Measurements from ENCODE around the gene ATXN10.
"Not testable (repeated sequence)": the region's sequence is repeated elsewhere in the genome, so short reads cannot be mapped to it uniquely, and the experiment has no call there.

The ATXN10 gene

DNA sequence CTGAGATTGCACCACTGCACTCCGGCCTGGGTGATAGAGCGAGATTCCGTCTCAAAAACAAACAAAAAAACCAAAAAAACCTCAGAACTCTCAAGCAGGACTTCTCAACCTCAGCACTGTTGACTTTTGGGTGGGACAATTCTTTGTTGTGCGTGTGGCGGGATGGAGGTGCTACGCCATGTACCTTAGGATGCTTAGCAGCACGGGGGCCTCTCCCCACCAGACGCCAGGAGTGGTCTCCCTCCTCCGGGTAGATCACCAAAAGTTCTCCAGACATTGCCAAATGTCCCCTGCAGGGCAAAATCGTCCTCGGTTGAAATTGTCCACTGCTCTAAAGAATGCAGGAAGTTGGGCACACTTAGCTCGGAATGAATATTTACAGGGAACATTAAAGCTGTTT, 26.9 kb upstream of the ATXN10 start:
- no peak for DNase-seq (ENCODE audit: low spot score)

DNA sequence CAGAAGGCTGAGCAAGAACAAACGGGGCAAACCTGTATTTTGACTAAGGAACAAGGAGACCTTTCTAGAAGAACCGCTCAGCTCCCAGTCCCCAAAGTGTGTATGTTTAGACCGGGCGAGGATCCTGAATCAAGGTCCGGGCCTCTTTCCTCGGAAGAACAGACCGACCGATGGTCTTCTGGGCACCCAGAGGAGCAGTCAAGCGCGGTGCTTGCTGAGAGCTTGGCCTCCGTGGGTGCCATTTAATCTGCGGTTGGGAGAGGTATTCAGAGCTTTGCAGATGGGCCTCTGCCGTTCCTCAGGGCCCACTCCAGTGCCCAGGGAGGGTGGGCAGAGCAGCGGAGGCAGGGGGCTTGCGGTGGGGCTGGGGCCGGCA, 26.5 kb upstream of the ATXN10 start:
- no peak for DNase-seq (ENCODE audit: low spot score)

DNA sequence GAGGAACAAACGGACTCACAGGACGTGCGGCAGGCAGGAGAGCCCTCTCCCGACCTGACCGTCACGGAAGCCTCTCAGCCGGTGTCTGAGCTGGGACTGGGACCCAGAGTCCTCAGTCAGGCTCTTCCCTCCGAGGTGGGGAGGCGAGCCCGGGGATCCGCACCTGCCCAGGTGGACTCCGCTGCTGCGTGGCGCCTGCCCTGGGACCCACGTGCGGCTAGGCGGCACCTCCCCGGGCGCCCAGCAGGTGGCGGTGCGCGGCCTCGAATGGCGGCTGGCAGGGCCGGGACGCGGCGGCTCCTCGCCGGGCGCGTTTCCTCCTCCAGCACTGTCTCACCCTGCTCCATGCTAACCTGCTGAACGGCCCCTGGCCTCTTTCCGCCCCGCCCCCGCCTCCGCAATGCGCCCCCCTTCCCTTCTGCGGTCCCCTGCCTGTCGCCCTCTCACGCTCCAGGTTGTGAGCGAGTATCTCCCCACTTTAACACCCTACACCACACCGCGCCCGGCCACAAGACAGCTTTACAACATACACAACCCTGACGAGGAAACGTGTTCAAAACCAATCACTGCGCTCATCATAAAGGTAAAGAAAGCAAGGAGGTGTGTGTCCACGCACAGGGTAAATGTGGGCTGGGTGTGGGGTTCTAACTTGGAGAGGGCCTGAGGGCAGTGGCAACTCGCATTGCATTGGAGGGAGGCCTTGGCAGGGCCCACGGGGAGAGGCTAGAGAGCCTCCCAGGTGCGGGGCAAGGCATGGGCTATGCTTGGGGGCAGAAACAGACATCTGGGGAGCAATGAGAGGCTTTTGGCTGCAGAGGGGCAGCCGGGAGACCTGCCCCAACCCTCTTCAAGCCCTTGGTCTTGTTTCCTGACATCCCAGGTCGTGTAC, 25.9 kb upstream of the ATXN10 start:
- peak; percentile 85 for DNase-seq (ENCODE audit: low spot score)

DNA sequence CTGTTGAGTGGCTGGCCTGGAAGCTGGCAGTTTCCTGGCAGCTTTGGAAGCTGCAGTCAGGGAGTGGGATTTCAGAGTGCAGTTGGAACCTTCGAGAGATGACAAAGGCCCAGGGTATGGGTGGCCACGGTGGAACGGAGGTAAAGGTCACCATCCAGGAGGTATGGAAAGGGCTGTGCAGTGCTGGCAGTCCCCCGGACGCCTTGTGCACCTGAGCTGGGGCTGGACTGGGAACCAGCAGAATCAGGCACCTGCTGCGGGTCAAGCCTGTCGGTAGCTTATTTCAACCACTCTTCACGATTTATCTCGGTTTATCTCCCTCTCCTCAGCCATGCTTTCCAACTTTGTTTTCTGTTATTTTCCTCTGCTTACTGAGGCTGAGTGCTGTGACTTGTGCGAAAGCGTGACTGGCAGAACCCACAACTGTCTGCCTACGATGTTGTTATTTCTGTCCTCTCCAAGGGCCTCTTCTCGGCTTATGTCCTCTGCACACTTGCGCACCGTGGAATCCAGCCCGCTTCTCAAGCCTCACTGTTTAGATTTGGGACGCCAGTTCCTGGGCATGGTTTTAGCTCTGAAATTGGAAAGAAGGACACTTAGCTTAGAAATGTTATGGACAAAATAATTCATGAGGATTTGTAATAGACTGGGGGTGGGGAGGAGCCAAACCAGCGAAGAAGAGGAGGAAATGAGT, 24.0 kb upstream of the ATXN10 start:
- DNase-seq (ENCODE audit: low spot score): no peak

DNA sequence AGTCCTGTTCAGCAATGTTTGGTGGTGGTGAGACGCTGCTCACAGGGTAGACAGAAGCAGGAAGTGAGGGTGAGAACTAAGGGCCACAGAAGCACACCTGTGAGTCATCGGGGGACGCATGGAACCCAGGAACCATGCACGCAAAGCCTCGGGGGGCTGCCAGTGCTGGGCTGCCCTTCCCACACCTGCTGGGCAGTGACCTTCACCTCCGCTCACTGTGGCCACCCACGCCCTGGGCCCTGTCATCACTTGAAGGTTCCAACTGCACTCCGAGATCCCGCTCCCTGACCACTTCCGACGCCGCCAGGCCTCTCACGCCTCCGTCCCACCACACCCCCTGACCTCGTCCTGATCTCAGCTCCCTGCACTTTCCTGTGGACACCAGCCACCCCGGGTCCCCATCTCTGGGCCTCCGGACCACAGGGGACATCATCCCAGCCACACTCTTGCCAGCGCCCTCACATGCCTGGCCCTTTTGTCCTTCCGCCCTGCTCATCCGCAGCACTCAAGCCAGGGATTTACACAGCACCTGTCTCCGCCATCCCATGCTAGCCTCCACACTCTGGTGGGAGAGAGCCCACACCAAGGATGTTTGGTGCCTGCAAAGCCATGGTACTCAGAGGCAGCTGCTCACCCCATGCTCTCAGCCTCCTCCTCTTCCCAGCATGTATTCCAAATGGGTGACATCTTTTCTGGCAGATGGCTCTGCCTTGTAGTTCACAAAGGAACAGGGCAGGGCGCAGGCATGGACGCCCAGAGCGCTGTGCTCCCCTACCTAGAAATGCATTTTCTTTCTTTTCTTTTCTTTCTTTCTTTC, 23.1 kb upstream of the ATXN10 start:
- DNase-seq (ENCODE audit: low spot score): no peak

DNA sequence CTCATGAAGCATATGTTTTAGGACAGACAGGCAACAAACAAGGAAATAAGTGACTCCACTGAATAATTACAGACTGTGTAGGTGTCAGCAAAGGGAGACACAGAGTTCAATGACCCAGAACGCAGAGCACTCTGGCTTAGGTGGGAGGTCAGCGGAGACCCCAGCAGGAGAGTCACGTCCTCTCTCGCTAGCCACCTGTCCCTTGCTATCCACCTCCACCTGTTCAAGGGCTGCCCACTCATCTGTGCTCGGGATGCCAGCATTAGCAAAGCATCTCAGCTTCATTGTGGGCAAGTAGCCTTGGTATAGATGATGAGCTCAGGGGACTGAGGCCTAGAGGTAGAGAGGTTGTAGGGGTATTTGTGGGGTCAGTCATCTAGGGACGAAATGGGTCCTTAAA, 21.8 kb upstream of the ATXN10 start:
- DNase-seq (ENCODE audit: low spot score): no peak

DNA sequence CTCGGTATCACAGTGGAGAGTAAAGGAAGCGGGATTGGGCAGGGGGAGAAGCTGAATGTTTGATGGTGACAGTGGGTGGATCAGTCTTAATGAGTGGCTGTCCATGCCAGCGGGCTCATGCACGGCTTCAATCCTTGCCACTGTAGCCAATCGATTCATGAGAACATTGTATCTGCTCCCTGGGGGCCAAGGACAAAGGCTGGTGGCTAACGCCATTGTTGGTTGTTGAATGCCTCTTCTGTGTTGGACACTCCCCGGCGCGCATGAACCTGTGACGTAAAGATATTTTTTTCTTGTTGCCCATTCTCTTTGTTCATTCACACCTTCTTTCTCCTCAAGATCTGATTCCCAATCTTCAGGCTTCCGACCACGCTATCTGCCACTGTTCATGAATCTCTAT, 20.9 kb upstream of the ATXN10 start:
- no peak for DNase-seq (ENCODE audit: low spot score)

DNA sequence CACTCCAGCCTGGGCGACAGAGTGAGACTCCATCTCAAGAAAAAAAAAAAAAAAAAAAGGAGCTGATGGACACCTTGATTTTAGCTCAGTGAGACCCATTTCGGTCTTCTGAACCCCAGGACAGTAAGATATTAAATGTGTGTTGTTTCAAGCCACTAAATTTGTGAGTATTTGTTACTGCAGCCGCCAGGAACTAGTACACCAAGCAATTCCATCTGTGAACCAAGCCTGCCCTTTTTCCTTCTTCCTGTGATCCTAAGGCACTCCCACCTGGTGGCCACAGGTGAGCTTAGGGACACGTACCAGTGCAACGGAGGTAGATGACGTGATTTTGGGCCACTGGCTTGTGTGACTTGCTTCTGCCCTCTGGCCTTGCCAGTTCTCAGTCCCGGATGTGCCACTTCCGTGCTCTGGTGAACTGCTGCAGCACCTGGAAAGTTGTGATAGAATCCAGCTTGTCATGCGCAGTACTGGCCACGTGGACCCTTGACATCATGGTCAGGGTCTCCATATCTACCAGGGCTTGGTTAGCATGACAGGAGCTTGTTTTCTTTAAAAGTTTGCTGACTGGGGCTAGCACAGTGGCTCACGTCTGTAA, 19.6 kb upstream of the ATXN10 start:
- DNase-seq (ENCODE audit: low spot score): no peak

DNA sequence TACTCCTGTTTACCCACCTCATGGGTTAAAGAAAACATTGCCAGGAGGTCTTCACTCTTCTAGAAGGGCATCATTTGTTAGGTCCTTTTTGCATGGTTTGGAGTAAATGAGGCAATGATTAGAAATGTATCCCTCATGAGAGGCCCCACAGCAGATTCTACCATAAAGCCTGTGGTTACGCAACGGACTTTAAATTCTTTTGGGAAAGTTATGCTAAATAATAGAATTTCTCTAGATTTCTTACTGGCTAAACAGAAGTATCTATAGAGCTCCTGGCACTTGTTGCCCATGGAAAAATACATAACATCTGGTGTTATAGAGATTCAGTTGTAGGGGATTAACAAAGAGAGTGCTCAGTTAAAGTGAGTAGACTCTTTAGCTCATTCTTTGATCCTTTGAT, 15.1 kb upstream of the ATXN10 start:
- DNase-seq (ENCODE audit: low spot score): no peak

DNA sequence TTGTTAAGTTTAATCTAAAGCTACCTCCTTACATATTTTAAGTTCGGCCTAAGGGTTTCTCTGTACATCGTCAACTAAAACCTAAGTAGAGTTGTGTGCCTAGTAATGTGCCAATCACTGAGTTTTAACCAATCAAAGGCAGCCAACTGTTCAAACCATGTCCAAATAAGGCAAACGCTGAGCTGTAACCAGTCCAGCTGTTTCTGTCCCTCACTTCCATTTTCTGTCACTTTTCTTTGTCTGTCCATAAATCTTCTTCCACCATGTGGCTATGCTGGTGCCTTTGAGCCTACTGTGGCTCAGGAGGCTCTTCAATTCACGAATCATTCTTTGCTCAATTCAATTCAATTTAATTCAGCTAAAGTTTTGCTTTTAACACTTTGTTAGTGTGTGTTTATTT, 13.9 kb upstream of the ATXN10 start:
- DNase-seq (ENCODE audit: low spot score): no peak

DNA sequence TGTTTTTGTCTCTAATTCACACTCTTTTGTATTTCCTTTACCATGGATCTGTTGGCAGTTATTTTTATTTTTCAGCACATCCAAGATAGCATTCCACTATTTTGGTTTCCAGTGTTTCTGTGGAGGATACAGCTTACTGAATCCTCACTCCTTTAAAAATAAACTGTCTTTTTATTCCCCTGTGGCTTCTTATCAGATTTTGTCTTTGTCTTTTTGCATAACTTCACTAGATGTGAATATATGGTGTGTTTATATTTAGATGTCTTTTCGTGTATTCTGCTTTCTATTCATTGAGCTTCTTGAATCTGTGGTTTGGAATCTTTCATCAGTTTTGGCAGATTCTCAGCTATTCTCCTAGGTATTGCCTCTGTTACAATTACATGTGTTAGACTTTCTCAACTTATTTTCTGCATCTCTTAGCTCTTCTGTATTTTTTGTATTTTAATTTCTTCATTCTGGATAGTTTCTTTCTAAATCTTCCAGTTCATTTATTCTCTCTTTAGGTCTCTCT, 7.4 kb upstream of the ATXN10 start:
- DNase-seq (ENCODE audit: low spot score): no peak

DNA sequence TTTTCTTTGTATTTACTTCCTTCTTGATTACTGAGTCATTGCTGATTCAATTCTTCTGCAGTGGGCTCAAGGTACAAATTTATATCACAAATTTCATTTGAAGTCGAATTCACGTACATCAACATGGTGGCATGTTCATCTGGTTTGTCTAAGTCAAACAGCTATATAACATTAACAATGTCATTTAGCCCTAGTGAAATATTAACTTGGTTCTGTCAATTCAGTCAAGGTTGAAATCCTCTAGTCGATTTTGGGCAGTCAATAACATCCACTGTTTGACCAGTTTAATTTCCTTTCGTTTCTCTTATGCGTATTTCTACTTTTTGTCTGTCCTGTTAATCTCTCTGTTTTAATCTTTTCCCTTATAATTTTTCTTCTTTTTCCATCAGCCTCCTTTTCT, 4.1 kb upstream of the ATXN10 start:
- no peak for DNase-seq (ENCODE audit: low spot score)

DNA sequence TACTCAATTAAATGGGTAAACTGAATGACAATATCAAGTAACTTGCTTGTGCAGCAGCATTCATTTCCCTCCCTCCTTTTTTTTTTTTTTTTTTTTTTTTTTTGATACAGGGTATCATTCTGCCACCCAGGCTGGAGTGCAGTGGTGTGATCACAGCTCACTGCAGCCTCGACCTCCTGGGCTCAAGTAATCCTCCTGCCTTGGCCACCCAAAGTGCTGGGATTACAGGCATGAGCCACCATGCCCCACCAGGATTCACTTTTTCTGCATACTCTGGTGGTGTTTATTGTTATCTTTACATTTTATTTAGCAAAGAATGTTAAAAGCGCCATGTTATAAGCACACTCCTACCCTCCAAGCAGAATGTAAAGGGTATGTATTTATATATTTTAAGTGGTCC, 1.3 kb upstream of the ATXN10 start:
- not testable (repeated sequence) for DNase-seq (ENCODE audit: low spot score)

DNA sequence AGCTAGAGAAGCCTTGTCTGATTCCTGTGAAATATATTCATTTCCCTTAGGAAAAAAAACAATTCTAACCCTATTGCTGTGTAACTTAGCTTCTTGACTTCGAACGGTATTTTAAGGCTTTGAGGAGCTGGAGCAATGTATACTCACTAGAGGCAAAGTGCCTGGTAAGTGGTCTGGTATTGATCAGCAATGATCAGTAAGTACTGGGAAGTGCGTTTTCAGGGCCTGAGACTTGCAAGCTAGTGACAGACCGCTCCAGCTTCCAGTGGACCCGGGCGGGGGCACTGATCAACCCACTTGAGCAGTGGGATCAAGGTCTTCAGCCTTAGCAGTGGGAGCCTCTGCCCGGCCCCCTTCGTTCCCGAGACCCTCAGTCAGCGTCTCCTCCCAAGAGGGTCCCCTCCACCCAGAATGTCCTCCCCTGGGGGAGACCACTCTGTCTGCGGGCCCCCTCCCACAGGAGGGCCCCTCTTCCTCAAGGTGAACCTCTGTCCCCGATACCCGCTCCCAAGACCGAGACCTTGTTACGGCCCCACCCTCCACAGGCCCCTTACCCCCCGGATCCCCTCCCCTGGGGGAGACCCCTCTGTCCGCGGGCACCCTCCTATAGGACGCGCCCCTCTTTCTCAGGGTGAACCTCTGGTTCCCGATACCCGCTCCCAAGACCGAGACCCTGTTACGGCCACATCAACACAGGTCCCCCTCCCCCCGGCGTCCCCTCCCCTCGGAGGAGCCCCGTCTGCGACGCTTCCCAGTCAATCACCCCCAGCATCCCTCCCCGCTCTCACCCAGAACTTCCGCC, 452 bp upstream of the ATXN10 start:
- peak; percentile 82 for DNase-seq (ENCODE audit: low spot score)

DNA sequence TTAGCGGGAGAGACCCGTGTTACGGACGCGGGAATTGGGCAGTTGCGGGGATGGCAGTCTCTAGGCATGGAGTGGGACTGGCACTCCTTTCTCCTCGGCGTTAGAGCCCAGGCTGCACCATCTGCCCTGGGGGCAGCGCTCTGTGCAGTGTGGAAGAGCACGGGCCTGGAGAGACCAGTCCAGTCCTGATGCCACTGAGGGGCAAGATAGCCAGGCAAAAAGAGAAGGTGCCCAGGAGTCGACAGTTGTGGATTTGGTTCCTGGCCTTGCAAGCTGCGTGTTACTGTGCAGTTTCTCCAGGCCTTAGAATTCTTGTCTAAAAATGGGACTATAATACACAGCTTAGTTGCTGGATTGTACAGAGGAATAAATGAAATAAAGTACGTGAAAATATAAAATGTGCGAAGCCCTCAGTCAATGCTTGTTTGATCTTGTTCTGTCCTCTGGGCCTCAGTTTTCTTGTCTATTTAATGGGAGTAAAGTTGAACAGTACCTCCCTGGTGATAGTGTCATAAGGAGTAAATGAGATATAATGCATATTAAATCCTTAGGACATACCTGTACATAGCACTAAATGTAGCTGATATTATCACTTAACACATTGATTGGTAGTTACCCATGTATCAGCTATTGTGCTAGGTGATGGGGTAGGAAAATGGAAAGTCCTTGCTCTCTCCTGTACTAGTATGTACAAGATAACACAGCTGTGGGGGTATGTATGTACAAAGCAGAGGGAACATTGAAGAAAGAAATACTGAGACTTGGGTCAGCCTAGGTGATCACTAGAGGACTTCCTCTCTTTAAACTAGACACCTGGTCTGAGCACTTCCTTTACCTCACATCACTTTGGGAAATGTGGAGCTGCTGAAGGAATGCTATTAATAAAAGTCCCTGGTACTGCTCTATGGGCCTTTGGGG, 1.2 kb downstream of the ATXN10 start:
- no peak for DNase-seq (ENCODE audit: low spot score)

DNA sequence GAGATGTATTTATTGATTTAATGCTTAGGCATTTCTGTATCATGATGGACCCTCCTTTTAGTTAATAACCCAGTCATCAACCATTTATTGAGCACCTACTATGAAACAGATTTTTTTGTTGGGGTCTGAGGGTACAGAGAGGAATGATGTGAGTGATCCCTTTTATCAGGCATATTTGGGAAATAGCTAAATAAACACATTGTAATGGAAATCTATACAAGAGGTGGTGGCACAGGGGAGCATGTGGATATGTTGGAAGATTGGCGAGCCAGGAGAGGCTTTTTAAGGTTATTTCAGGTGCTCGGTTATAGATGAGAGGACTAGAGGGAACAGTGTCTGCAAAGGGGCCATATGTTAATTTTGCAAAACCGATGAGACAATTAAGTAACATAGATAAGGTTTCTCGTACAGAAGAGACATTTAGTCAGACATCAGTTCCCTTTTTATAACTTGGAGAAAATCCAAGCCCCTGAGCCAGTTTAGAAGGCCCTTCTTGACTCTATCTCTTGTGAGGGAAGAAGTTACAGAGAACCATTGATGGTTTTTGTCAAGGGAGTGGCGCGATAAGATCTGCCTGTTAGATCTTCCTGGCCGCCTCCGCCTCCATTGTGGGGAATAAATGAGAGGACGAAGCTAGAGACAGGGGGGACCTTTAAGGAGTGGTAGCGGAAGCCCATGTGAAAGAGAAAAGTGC, 2.0 kb downstream of the ATXN10 start:
- DNase-seq (ENCODE audit: low spot score): no peak

DNA sequence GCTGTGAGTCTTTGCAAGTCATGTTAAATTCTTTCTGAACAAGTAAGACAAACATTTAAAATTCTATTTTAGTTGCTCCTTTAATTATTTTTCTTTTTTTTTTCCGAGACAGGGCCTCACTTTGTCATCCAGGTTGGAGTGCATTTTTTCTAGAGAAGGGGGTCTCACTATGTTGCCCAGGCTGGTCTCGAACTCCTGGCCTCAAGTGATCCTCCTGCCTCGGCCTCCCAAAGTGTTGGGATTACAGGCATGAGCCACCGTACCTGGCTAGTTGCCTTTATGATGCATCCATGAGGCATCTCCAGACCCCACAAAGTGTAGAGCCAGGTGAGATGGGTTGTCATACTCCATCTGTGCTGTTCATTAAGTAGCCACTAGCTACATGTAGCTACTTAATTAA, 4.4 kb downstream of the ATXN10 start:
- DNase-seq (ENCODE audit: low spot score): no peak

DNA sequence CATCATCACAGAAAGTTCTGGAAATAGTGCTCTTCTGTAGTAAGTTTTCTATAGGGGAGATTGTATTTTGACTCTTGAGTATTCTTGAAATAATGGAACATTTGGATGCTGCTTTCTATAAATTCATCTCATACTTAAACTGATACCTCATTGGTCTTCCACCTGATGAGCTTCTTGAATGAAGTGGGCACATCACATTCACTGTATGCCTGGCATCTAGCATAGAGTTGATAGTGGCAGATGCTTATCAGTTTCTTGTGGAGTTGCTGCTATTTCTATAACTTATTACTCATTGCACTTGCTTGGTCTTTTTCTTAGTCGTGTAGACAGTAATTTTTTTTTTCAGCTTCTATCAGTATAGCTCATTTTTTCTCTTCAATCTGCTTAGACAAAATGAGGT, 5.4 kb downstream of the ATXN10 start:
- DNase-seq (ENCODE audit: low spot score): no peak
